MM.1S (cell line): ENCODE measurements around the gene ZNF451.

Experiments used
- DNase-seq: peaks from one replicate; pipeline ENCODE4 v3.0.0-alpha.2; 2015
- H2AFZ ChIP-seq: fragments of 300-600 bp; sonication (generic); 2 replicates; pipeline ENCODE4 v1.6.0; 2016; ENCODE audit warnings: antibody characterized with exemption, low read length
- H3F3A ChIP-seq: fragments of 300-600 bp; sonication (generic); 2 replicates; pipeline ENCODE4 v1.6.1; 2016; ENCODE audit warnings: mild to moderate bottlenecking, antibody characterized with exemption, low read length, moderate library complexity, mixed read lengths; ENCODE audit not compliant: insufficient read depth
- H3K27ac ChIP-seq: fragments of 300-600 bp; sonication (generic); 2 replicates; pipeline ENCODE4 v1.5.1; 2016; ENCODE audit warnings: mild to moderate bottlenecking, low read length
- H3K27me3 ChIP-seq: fragments of 300-600 bp; sonication (generic); replicated peaks from 2 replicates; pipeline ENCODE4 v1.6.0; 2016; ENCODE audit warnings: low read length; ENCODE audit not compliant: insufficient read depth
- H3K36me3 ChIP-seq: fragments of 300-600 bp; sonication (generic); replicated peaks from 2 replicates; pipeline ENCODE4 v1.6.1; 2016; ENCODE audit warnings: mild to moderate bottlenecking, low read length, mixed read lengths; ENCODE audit not compliant: insufficient read depth
- H3K4me1 ChIP-seq: fragments of 300-600 bp; sonication (generic); 2 replicates; pipeline ENCODE4 v1.6.1; 2016; ENCODE audit warnings: low read length, mixed read lengths
- H3K4me2 ChIP-seq: fragments of 300-600 bp; sonication (generic); 2 replicates; pipeline ENCODE4 v1.6.0; 2016; ENCODE audit warnings: low read depth, low read length
- H3K4me3 ChIP-seq: fragments of 300-600 bp; sonication (generic); 2 replicates; pipeline ENCODE4 v1.5.1; 2016; ENCODE audit warnings: low read length, mixed read lengths
- H3K79me2 ChIP-seq: fragments of 300-600 bp; sonication (generic); 2 replicates; pipeline ENCODE4 v1.6.1; 2016; ENCODE audit warnings: mixed run types, low read length, mixed read lengths
- H3K9ac ChIP-seq: fragments of 300-600 bp; sonication (generic); 2 replicates; pipeline ENCODE4 v1.6.1; 2016; ENCODE audit warnings: low read length, mixed read lengths
- H3K9me2 ChIP-seq: fragments of 300-600 bp; sonication (generic); replicated peaks from 2 replicates; pipeline ENCODE4 v1.6.1; 2016; ENCODE audit warnings: mild to moderate bottlenecking, low read length, mixed read lengths; ENCODE audit not compliant: insufficient read depth
- H3K9me3 ChIP-seq: fragments of 300-600 bp; sonication (generic); replicated peaks from 2 replicates; pipeline ENCODE4 v1.6.1; 2016; ENCODE audit warnings: mild to moderate bottlenecking, low read length, mixed read lengths; ENCODE audit not compliant: insufficient read depth
- H4K20me1 ChIP-seq: fragments of 300-600 bp; sonication (generic); 2 replicates; pipeline ENCODE4 v1.6.1; 2016; ENCODE audit warnings: mild to moderate bottlenecking, low read length, moderate library complexity, mixed read lengths; ENCODE audit not compliant: insufficient read depth
- CTCF ChIP-seq: fragments of 300-600 bp; sonication (generic); IDR thresholded peaks from 2 replicates; pipeline ENCODE4 v1.5.1; 2016; ENCODE audit warnings: antibody characterized with exemption, low read length, mixed read lengths
- EZH2 ChIP-seq: fragments of 300-600 bp; sonication (generic); optimal IDR thresholded peaks from 2 replicates; pipeline ENCODE3; 2017; ENCODE audit warnings: low read depth, mild to moderate bottlenecking, antibody characterized with exemption, low read length, mixed read lengths
- EZH2phosphoT487 ChIP-seq: fragments of 300-600 bp; sonication (generic); IDR thresholded peaks from 2 replicates; pipeline ENCODE4 v1.6.1; 2018; ENCODE audit warnings: antibody characterized with exemption, low read length

Gene ZNF451

GRCh38 chr6:57127763-57128162, 37.8 kb downstream of the ZNF451 start:
- no peak overlapping the region for H3K4me2 ChIP-seq
- no peak overlapping the region for H3K9ac ChIP-seq
- H3K9me2 ChIP-seq: no peaks in the 10 kb centered on the region
- TF ChIP-seq EZH2phosphoT487 (no peak), CTCF (no peak), EZH2 (no peak)
- no peaks in the 10 kb centered on the region for H3K27me3 ChIP-seq
- no peak overlapping the region for H3K27ac ChIP-seq
- H2AFZ ChIP-seq: no peak overlapping the region
- H3K36me3 ChIP-seq: no peaks in the 10 kb centered on the region
- H3K4me1 ChIP-seq: no peaks in the 10 kb centered on the region
- no peak for DNase-seq
- no peaks in the 10 kb centered on the region for H4K20me1 ChIP-seq
- no peak overlapping the region for H3K4me3 ChIP-seq
- no peaks in the 10 kb centered on the region for H3F3A ChIP-seq
- H3K79me2 ChIP-seq: peaks cover 5% of the 10 kb centered on the region; the same call in 1 of the 2 replicates
- H3K9me3 ChIP-seq: no peaks in the 10 kb centered on the region

- H3K36me3 ChIP-seq: 0 out of 2 replicates have a peak, but pooled peaks cover 3% of the 10 kb centered on the region
- H3K4me1 ChIP-seq: no peaks in the 10 kb centered on the region
- TF ChIP-seq EZH2 (no peak), CTCF (no peak), EZH2phosphoT487 (no peak)
- H4K20me1 ChIP-seq: no peaks in the 10 kb centered on the region
- no peak overlapping the region for H3K27ac ChIP-seq
- DNase-seq: no peak
- no peaks in the 10 kb centered on the region for H3K27me3 ChIP-seq
- H3K9me3 ChIP-seq: no peaks in the 10 kb centered on the region
- no peak overlapping the region for H3K9ac ChIP-seq
- no peak overlapping the region for H3K4me2 ChIP-seq
- no peaks in the 10 kb centered on the region for H3K79me2 ChIP-seq
- H3K4me3 ChIP-seq: no peak overlapping the region
- H3F3A ChIP-seq: no peaks in the 10 kb centered on the region
- H2AFZ ChIP-seq: no peak overlapping the region
- H3K9me2 ChIP-seq: no peaks in the 10 kb centered on the region
These were observed 40.7 kb downstream of the ZNF451 start for GRCh38 chr6:57130661-57131177.

- TF ChIP-seq EZH2 (no peak), CTCF (no peak), EZH2phosphoT487 (no peak)
- no peaks in the 10 kb centered on the region for H3K4me1 ChIP-seq
- no peaks in the 10 kb centered on the region for H3K9me3 ChIP-seq
- no peaks in the 10 kb centered on the region for H4K20me1 ChIP-seq
- H3K9ac ChIP-seq: no peak overlapping the region
- H3K27me3 ChIP-seq: no peaks in the 10 kb centered on the region
- no peak overlapping the region for H2AFZ ChIP-seq
- H3K9me2 ChIP-seq: no peaks in the 10 kb centered on the region
- H3K4me2 ChIP-seq: no peak overlapping the region
- 0 out of 2 replicates have a peak, but pooled peaks cover 7% of the 10 kb centered on the region for H3K36me3 ChIP-seq
- no peaks in the 10 kb centered on the region for H3K79me2 ChIP-seq
- DNase-seq: no peak
- no peak overlapping the region for H3K4me3 ChIP-seq
- no peak overlapping the region for H3K27ac ChIP-seq
- no peaks in the 10 kb centered on the region for H3F3A ChIP-seq
These were observed 45.0 kb downstream of the ZNF451 start for GRCh38 chr6:57134954-57135353.
